ENCODE measurements around the gene KRTAP10-6.
A peak's percentile ranks its signal among the peaks of the same experiment; 100 is the strongest.

Gene KRTAP10-6

DNA sequence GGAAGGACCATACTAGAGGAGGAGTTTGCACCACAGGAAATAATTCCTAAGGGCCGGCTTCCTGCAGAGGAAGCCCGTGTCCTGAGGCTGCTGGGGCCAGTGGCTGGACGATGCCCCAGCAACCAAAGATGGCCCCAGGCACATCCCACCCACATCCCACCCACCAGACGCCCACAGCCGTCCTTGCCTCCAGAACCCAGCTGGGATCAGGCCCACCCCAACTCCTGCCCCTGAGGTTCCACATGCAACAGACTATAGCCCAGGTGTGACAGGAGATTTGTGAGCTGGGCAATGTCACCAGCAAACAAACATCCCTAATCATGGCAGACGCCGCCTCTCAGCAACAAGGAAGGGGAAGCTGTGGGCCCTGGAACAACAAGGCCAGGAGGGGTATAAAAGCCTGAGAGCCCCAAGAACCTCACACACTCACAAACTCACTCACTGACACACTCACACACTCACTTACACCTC lies 34.4 kb upstream of the KRTAP10-6 start, which contains the start of gene KRTAP10-9:
Gene KRTAP10-9 (plus strand): TSS at position 421 of the 471 bp plus-strand sequence. CDS start 79 bp downstream, outside the sequence.
- H3K9ac ChIP-seq (ENCODE audit: low read length) = peak within 1 kb of the TSS; percentile 34
- H2AFZ ChIP-seq (ENCODE audit: insufficient read depth, low read length, poor library complexity) = no peak within 1 kb of the TSS
- no CpG with 5 or more reads among the region's 7 CpGs for WGBS (ENCODE audit: extremely low coverage, insufficient coverage, insufficient read length)

GRCh38 chr21:44626262-44626661 lies 34.0 kb upstream of the KRTAP10-6 start:
- H2BK12ac ChIP-seq (ENCODE audit: low read length) = no peak overlapping the region
- no peak overlapping the region for H4K8ac ChIP-seq (ENCODE audit: low read depth, low read length)
- H3K9ac ChIP-seq (ENCODE audit: low read length) = peak overlapping the region; percentile 34
- H3K4me1 ChIP-seq (ENCODE audit: control insufficient read depth in 1 of 2, insufficient read depth in 2 of 2, low read length in 2 of 2) = no peaks in the 10 kb centered on the region
- H3K18ac ChIP-seq (ENCODE audit: low read length) = no peak overlapping the region
- no peak overlapping the region for H3K4me2 ChIP-seq (ENCODE audit: low read length)
- H3K4me3 ChIP-seq (ENCODE audit: low read depth, low read length) = no peak overlapping the region
- no peak overlapping the region for H3K27ac ChIP-seq (ENCODE audit: low read depth, low read length)
- H4K91ac ChIP-seq (ENCODE audit: low read depth, low read length) = no peak overlapping the region
- no peak overlapping the region for H3K14ac ChIP-seq (ENCODE audit: low read length)
- no peak for DNase-seq
- H4K12ac ChIP-seq (ENCODE audit: low read depth, low read length) = no peak overlapping the region
- peaks cover 12% of the 10 kb centered on the region for H3K9me3 ChIP-seq (ENCODE audit: insufficient read depth, low read depth, low read length)
- H2BK5ac ChIP-seq (ENCODE audit: low read depth, low read length, poor library complexity) = no peak overlapping the region
- H2AK5ac ChIP-seq (ENCODE audit: low read length) = no peak overlapping the region
- H3K79me1 ChIP-seq (ENCODE audit: low read length) = no peaks in the 10 kb centered on the region
- H3K79me2 ChIP-seq (ENCODE audit: control insufficient read depth, insufficient read depth, low read length, poor library complexity) = no peaks in the 10 kb centered on the region
- H2AFZ ChIP-seq (ENCODE audit: insufficient read depth, low read length, poor library complexity) = no peak overlapping the region
- no peak overlapping the region for H3K23ac ChIP-seq (ENCODE audit: low read length)
- no peak overlapping the region for H3K4ac ChIP-seq (ENCODE audit: low read depth, low read length)
- no CpG with 5 or more reads among the region's 10 CpGs for WGBS (ENCODE audit: extremely low coverage, insufficient coverage, insufficient read length)
- no peaks in the 10 kb centered on the region for H3K36me3 ChIP-seq (ENCODE audit: control insufficient read depth in 1 of 2, insufficient read depth in 2 of 2, low read length in 2 of 2)
- H2BK120ac ChIP-seq (ENCODE audit: insufficient read depth, low read length, poor library complexity) = no peak overlapping the region
- no peaks in the 10 kb centered on the region for H3K27me3 ChIP-seq (ENCODE audit: insufficient read depth, low read length)

More for the DNA sequence above, 34.4 kb upstream of the KRTAP10-6 start, which contains the start of gene KRTAP10-9:
- H2BK5ac ChIP-seq (ENCODE audit: low read depth, low read length, poor library complexity) = no peak within 1 kb of the TSS
- H3K79me1 ChIP-seq (ENCODE audit: low read length) = no peaks in the 10 kb centered on the region
- no peaks in the 10 kb centered on the region for H3K4me1 ChIP-seq (ENCODE audit: control insufficient read depth in 1 of 2, insufficient read depth in 2 of 2, low read length in 2 of 2)
- H4K8ac ChIP-seq (ENCODE audit: low read depth, low read length) = no peak within 1 kb of the TSS
- H3K9me3 ChIP-seq (ENCODE audit: insufficient read depth, low read depth, low read length) = peaks cover 12% of the 10 kb centered on the region
- no peaks in the 10 kb centered on the region for H3K79me2 ChIP-seq (ENCODE audit: control insufficient read depth, insufficient read depth, low read length, poor library complexity)
- no peak within 1 kb of the TSS for H4K91ac ChIP-seq (ENCODE audit: low read depth, low read length)
- H2BK120ac ChIP-seq (ENCODE audit: insufficient read depth, low read length, poor library complexity) = no peak within 1 kb of the TSS
- H4K12ac ChIP-seq (ENCODE audit: low read depth, low read length) = no peak within 1 kb of the TSS
- H3K4ac ChIP-seq (ENCODE audit: low read depth, low read length) = no peak within 1 kb of the TSS
- no peak for DNase-seq
- H3K4me2 ChIP-seq (ENCODE audit: low read length) = no peak within 1 kb of the TSS
- H3K18ac ChIP-seq (ENCODE audit: low read length) = no peak within 1 kb of the TSS
- H2AK5ac ChIP-seq (ENCODE audit: low read length) = no peak within 1 kb of the TSS
- no peaks in the 10 kb centered on the region for H3K27me3 ChIP-seq (ENCODE audit: insufficient read depth, low read length)
- H3K4me3 ChIP-seq (ENCODE audit: low read depth, low read length) = no peak within 1 kb of the TSS
- H3K23ac ChIP-seq (ENCODE audit: low read length) = no peak within 1 kb of the TSS
- no peak within 1 kb of the TSS for H3K14ac ChIP-seq (ENCODE audit: low read length)
- H3K36me3 ChIP-seq (ENCODE audit: control insufficient read depth in 1 of 2, insufficient read depth in 2 of 2, low read length in 2 of 2) = no peaks in the 10 kb centered on the region
- H2BK12ac ChIP-seq (ENCODE audit: low read length) = no peak within 1 kb of the TSS
- no peak within 1 kb of the TSS for H3K27ac ChIP-seq (ENCODE audit: low read depth, low read length)

- no peak overlapping the region for H3K23ac ChIP-seq (ENCODE audit: low read length)
- no peak overlapping the region for H3K4ac ChIP-seq (ENCODE audit: low read depth, low read length)
- H3K4me1 ChIP-seq (ENCODE audit: control insufficient read depth in 1 of 2, insufficient read depth in 2 of 2, low read length in 2 of 2) = no peaks in the 10 kb centered on the region
- WGBS (ENCODE audit: extremely low coverage, insufficient coverage, insufficient read length) = no CpG with 5 or more reads among the region's 7 CpGs
- no peak overlapping the region for H3K14ac ChIP-seq (ENCODE audit: low read length)
- no peak overlapping the region for H2AK5ac ChIP-seq (ENCODE audit: low read length)
- H4K12ac ChIP-seq (ENCODE audit: low read depth, low read length) = no peak overlapping the region
- no peaks in the 10 kb centered on the region for H3K36me3 ChIP-seq (ENCODE audit: control insufficient read depth in 1 of 2, insufficient read depth in 2 of 2, low read length in 2 of 2)
- no peak overlapping the region for H2AFZ ChIP-seq (ENCODE audit: insufficient read depth, low read length, poor library complexity)
- no peak overlapping the region for H4K91ac ChIP-seq (ENCODE audit: low read depth, low read length)
- no peak overlapping the region for H2BK120ac ChIP-seq (ENCODE audit: insufficient read depth, low read length, poor library complexity)
- no peak overlapping the region for H2BK5ac ChIP-seq (ENCODE audit: low read depth, low read length, poor library complexity)
- H3K4me2 ChIP-seq (ENCODE audit: low read length) = no peak overlapping the region
- no peak for DNase-seq
- H3K79me2 ChIP-seq (ENCODE audit: control insufficient read depth, insufficient read depth, low read length, poor library complexity) = no peaks in the 10 kb centered on the region
- no peak overlapping the region for H3K18ac ChIP-seq (ENCODE audit: low read length)
- no peak overlapping the region for H4K8ac ChIP-seq (ENCODE audit: low read depth, low read length)
- H3K27ac ChIP-seq (ENCODE audit: low read depth, low read length) = no peak overlapping the region
- no peaks in the 10 kb centered on the region for H3K79me1 ChIP-seq (ENCODE audit: low read length)
- no peaks in the 10 kb centered on the region for H3K27me3 ChIP-seq (ENCODE audit: insufficient read depth, low read length)
- no peak overlapping the region for H2BK12ac ChIP-seq (ENCODE audit: low read length)
- peaks cover 12% of the 10 kb centered on the region for H3K9me3 ChIP-seq (ENCODE audit: insufficient read depth, low read depth, low read length)
- no peak overlapping the region for H3K4me3 ChIP-seq (ENCODE audit: low read depth, low read length)
- no peak overlapping the region for H3K9ac ChIP-seq (ENCODE audit: low read length)
Measured at GRCh38 chr21:44625756-44626155, 33.5 kb upstream of the KRTAP10-6 start.

GRCh38 chr21:44623575-44623974 lies 31.3 kb upstream of the KRTAP10-6 start:
- no peak overlapping the region for H4K12ac ChIP-seq (ENCODE audit: low read depth, low read length)
- no peak overlapping the region for H4K8ac ChIP-seq (ENCODE audit: low read depth, low read length)
- H3K18ac ChIP-seq (ENCODE audit: low read length) = no peak overlapping the region
- no peak overlapping the region for H3K4ac ChIP-seq (ENCODE audit: low read depth, low read length)
- no peaks in the 10 kb centered on the region for H3K36me3 ChIP-seq (ENCODE audit: control insufficient read depth in 1 of 2, insufficient read depth in 2 of 2, low read length in 2 of 2)
- no peak for DNase-seq
- H2BK5ac ChIP-seq (ENCODE audit: low read depth, low read length, poor library complexity) = no peak overlapping the region
- no peak overlapping the region for H3K9ac ChIP-seq (ENCODE audit: low read length)
- no peak overlapping the region for H3K4me2 ChIP-seq (ENCODE audit: low read length)
- H2BK120ac ChIP-seq (ENCODE audit: insufficient read depth, low read length, poor library complexity) = no peak overlapping the region
- H4K91ac ChIP-seq (ENCODE audit: low read depth, low read length) = no peak overlapping the region
- no peak overlapping the region for H3K27ac ChIP-seq (ENCODE audit: low read depth, low read length)
- H2BK12ac ChIP-seq (ENCODE audit: low read length) = no peak overlapping the region
- no peak overlapping the region for H2AFZ ChIP-seq (ENCODE audit: insufficient read depth, low read length, poor library complexity)
- no peak overlapping the region for H3K4me3 ChIP-seq (ENCODE audit: low read depth, low read length)
- no peaks in the 10 kb centered on the region for H3K79me2 ChIP-seq (ENCODE audit: control insufficient read depth, insufficient read depth, low read length, poor library complexity)
- peaks cover 14% of the 10 kb centered on the region for H3K9me3 ChIP-seq (ENCODE audit: insufficient read depth, low read depth, low read length)
- no peak overlapping the region for H2AK5ac ChIP-seq (ENCODE audit: low read length)
- H3K79me1 ChIP-seq (ENCODE audit: low read length) = no peaks in the 10 kb centered on the region
- H3K14ac ChIP-seq (ENCODE audit: low read length) = no peak overlapping the region
- no peak overlapping the region for H3K23ac ChIP-seq (ENCODE audit: low read length)
- H3K4me1 ChIP-seq (ENCODE audit: control insufficient read depth in 1 of 2, insufficient read depth in 2 of 2, low read length in 2 of 2) = no peaks in the 10 kb centered on the region
- no peaks in the 10 kb centered on the region for H3K27me3 ChIP-seq (ENCODE audit: insufficient read depth, low read length)
